Stimulated activated naive CD4-positive, alpha-beta T cell (primary cell): ENCODE measurements around the gene AGRN.
"Not testable (repeated sequence)": the region's sequence is repeated elsewhere in the genome, so short reads cannot be mapped to it uniquely, and the experiment has no call there.

ENCODE experiments used
- DNase-seq, 6 experiments: peaks; one replicate each; lab custom pipeline; 2025; lab: John Stamatoyannopoulos, UW

The AGRN gene

DNA sequence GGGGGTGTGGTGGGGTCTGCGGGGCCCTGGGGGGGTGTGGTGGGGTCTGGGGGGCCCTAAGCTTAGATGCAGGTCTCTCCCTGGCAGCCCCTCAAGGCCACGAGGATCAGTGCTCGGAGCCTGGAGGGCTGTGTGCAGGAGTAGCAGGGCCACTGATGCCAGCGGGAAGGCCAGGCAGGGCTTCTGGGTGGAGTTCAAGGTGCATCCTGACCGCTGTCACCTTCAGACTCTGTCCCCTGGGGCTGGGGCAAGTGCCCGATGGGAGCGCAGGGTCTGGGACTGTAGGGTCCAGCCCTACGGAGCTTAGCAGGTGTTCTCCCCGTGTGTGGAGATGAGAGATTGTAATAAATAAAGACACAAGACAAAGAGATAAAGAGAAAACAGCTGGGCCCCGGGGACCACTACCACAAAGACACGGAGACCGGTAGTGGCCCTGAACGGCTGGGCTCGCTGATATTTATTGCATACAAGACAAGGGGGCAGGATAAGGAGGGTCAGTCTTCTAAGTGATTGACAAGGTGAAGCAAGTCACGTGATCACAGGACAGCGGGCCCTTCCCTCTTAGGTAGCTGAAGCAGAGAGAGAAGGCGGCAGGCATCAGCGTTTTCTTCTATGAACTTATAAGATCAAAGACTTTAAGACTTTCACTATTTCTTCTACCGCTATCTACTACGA is 45.5 kb downstream of the AGRN start:
- no peak for DNase-seq

DNA sequence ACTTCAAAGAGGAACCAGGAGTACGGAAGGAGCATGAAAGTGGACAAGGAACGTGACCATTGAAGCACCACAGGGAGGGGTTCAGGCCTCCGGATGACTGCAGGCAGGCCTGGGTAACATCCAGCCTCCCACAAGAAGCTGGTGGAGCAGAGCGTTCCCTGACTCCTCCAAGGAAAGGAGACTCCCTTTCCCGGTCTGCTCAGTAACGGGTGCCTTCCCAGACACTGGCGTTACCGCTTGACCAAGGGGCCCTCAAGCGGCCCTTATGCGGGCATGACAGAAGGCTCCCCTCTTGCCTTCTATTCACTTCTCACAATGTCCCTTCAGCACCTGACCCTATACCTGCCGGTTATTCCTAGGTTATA is 46.0 kb downstream of the AGRN start:
- DNase-seq, result not testable (repeated sequence)

DNA sequence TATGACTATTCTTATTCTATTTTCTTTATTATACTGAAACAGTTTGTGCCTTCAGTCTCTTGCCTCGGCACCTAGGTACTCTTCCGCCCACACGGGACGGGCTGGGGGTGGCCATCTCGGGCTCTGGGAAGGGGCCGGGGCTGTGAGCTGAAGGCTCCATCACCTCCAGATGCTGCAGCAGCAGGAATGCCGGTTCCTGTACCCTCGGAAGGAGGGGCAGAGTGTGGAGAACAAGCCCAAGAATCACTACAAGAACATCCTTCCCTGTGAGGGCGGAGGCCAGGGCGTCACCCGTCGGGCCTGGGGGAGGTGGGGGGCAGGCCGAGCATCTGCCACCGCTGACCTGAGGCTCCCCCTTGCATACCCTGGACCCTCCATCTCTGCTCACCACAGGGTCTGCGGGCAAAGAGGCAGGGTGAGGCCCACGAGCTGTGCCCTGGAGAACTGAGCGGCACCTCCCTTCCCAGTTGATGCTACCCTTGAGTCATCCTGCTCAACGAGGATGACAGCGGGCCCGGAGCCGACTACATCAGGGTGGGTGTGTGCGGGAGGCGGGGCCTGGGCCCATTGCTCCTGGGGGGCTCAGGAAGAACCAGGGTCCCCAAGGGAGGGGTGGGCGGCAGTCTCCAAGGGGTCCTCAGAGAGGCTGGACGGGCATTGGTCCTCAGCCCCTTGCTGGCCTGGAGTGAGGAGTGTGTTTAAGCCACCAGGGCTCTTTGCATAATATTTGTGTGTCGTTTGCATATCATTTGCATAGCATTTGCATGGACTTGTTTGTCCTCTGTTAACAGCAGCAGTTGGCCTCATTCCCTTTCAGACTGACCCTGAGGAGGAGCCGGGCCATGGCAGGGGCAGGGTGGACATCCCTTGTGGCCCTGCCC is 46.7 kb downstream of the AGRN start:
- DNase-seq, result no peak

DNA sequence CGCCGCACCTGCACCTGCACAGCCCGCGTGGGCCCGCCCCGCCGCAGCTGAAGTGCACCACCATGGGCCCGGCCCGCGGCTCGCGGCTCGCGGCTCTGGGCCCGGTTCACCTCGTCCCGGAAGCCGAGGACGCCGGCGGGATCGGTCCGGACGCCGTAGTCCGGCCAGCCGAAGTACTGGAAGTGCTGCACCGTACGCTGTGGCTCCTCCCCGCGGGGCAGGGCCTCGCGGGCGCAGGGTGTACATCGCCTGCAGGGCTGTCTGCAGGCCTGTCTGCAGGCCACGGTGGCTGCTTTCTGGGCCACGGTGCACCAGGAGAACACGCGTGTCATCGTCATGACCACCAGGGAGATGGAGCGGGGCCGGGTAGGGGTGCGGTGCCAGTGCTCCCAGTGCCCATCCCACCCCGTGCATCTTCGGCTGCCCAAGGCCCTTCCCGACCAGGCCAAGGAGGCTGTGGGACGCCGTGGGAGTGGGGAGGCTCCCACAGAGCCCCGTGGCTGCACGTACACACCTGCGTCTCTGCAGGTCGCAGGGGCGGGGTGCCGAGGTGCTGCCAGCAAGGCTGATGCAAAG is 47.5 kb downstream of the AGRN start:
- no peak for DNase-seq

DNA sequence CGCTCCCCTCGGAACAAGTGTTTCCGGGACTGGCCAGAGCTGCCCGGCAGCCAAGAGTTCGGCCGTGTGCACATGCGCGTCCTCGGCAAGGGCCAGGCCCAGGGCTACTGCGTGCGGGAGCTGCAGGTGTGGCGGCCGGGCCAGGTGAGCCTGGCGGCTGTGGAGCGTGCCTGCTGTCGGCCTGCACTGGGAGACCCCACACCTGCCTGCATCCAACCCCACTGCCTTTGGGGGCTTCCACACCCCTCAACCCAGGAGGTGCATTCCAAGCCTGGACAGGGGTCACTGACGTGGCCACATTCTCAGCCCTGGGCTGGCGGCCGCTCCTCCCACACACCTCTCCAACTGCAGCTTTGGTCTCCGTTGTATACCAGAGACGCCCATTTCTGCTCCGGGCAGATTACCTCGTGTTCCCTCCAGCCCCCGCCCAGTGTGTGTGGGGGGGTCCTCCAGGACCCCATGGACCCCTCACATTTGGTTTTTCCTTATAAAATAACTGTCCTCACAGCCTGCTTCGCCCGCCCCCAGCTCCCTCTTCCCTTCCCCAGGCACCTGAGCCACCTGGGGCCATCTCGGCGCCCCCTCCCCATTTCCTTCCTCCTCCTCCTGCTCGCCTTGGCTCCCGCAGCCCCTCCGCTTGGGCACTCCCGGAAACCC is 48.1 kb downstream of the AGRN start:
- no peak for DNase-seq

DNA sequence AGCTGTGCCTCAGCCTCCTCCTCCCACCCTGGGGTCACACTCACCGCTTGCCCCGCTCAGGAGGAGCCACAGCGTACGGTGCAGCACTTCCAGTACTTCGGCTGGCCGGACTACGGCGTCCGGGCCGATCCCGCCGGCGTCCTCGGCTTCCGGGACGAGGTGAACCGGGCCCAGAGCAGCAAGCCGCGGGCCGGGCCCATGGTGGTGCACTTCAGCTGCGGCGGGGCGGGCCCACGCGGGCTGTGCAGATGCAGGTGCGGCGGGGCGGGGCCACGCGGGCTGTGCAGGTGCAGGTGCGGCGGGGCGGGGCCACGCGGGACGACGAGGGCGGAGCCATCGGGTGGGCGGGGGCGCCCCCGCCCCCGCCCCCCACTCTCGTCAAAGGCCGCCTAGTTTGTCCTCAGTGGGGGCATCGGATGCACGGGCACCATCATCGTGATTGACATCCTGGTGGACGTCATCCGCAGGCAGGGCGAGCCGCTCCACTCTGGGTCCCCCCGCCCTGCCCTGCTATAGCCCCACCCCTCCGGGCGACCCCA is 48.7 kb downstream of the AGRN start:
- peak; percentile 49 to 76 (median 73) for DNase-seq

DNA sequence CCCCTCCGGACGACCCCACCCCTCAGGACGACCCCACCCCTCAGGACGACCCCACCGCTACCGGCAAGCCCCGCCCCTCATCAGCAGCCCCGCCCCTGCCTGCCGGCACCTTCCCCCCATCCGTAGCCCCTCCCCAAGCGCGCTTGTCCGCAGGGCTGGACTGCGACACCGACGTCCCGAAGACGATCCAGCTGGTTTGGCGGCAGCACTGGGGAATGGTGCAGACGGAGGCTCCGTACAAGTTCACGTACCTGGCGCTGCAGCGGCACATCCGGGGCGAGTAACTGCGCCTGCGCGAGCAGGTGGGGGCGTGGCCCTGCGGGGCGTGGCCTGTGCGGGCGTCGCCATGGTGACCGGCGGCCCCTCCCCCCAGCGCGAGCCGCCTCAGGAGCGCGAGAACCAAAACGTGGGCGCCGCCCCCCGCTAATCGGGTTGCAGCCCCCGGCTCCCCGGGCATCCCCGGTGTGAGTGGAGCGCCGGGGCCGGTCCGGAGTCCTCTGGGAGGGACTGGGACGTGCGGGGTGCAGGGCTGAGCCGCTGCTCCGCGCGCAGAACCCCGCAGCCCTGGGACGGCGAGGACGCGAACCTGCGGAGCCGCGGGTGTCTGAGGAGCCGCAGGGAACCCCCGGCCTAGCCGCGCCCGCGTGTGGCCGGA is 49.3 kb downstream of the AGRN start:
- DNase-seq, result peak; percentile 80 to 94 (median 91)

DNA sequence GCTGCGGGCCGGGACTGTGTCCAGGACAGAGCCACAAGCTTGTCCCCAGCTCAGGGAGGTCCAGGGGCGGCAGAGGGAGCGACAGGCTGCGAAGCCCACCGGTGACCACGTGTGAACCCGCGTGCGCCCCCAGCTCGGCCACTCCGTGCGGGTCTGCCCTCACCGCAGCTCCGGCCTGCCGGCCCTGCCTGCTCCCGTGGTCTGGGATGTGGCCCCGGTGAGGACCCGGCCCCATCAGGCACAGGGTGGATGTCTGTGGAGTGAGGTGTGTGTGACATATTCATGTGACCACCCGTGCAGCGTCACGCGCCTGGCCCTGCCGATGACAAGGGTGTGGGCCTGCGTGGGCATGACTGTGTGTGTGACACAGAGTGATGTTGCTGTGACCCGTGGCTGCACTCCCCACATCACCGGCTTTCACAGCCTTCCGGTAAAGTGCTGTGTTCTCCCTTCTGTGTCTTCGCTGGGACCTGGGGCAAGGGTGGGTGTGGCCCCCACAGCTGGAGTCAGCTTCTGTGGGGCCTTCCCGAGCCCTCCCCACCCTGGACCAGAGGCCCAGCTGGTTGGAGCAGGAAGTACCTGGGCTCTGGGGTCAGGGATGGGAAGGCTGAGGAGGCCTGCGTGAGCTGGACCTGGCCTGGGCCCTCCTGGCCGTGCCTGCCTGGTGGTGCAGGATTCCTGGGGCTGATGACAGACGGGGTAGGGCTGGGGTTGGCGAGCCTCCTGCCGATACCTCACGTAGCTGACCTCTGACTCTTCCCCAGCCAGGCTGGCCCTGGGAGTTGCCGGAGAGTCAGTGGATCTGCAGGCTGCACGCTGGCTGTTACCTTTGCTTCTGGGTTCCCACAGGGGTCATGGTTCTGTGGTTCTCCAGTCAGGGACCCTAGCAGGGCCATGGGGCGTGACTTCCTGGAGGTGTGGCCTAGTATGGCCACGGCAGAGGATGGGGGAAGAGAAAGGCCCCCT is 50.1 kb downstream of the AGRN start:
- DNase-seq, result peak in 1 of 6 experiments; percentile 51

DNA sequence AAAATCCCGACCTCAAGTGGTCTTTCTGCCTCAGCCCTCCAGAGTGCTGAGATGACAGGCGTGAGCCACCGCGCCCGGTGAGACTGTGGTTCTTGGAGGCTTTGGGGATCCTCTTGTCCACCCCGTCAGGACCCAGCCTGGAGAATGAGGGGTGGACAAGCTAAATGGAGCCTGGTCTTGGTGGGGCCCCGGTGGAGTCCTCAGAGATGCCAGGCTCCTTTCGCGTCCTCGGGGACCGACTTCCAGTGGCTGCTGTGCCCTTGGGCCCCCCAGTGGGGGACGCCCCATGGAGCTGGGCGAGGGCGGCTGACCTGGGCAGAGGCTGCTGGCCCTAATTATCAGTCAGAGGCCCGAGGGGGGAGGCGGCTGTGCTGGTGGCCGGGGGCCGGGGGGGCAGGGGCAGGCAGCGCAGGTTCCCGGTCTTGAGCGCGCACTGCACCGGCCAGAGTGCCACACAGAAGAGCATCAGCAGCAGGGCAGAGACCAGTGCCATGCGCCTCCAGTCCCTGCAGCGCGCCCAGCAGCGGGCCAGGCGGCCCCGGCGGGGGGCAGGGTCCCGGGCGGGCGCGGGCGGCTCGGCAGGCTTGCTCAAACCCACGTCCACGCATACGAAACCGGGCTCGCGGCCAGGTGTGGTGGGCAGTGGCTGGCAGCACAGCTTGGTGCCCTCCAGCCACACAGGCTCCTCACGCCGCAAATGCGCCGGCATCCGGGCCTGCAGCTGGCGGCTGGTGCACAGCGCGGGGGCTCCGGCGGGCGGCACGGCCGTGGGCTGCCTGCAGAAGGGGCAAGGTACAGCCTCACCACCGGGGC is 51.8 kb downstream of the AGRN start:
- DNase-seq, result no peak

DNA sequence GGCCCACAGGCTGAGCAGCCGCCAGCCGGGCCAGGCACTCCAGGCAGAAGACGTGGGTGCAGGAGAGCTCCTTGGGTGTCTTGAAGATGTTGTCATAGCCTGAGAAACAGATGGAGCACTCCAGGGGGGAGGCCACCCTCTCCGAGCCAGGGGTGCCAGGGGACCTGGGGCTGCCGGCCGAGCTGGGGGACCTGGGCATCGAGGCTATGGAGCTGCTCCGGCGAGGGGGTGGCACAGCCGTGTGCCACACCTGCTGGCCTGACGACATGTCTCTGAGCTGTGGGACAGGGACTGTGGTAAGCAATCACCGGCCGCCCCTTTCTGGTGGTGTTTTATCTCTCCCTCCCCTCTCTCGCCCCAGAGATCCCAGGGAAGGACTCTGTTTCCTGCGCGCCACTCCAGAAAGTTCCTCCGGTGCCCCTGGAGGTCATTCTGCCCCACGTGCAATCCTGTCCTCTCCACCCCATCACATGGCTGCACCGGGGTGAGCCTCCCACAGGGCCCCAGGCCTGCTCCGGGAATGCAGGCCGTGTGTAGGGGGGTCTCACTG is 52.5 kb downstream of the AGRN start:
- DNase-seq, result no peak

DNA sequence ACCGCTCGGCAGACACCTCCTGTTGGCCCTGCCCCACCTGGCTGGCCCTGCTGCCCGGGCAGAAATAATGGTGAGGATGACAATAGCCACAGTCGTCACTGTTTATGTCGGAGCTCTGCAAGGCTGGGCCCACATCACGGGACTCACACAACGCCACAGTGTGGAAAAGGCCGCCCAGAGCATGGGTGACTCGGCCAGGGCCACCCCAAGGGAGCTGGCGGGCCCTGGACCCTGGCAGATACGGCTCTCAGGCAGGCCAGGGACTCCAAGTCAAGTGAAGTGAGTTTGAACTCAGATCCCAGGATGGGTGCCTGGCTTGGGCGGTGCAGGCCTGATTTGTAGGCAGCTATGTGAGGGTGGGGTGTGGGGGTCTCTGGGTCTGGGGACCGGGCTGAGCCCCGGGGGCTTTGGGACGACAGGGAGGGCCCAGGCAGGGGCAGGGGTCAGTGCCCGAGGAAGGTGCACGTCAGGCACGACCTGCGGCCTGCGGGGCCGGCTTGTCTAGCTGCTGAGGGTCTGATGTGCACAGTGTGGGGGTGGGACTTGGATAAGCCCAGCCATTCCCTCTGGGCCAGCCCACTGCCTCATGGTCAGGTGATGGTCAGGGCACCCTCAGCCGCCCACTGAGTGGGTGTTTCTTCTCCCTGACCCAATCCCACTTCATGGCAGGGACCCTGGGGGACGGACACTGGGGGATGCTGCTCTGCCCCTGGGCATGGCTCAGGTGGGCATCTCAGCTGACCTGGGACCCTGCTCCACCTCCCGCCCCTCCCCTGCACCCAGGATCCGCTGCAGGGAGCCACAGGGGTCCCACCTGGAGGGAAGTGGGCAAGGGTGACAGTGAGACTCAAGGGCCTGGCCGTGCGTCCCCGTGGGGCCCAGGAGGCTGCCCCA is 53.2 kb downstream of the AGRN start:
- no peak for DNase-seq

DNA sequence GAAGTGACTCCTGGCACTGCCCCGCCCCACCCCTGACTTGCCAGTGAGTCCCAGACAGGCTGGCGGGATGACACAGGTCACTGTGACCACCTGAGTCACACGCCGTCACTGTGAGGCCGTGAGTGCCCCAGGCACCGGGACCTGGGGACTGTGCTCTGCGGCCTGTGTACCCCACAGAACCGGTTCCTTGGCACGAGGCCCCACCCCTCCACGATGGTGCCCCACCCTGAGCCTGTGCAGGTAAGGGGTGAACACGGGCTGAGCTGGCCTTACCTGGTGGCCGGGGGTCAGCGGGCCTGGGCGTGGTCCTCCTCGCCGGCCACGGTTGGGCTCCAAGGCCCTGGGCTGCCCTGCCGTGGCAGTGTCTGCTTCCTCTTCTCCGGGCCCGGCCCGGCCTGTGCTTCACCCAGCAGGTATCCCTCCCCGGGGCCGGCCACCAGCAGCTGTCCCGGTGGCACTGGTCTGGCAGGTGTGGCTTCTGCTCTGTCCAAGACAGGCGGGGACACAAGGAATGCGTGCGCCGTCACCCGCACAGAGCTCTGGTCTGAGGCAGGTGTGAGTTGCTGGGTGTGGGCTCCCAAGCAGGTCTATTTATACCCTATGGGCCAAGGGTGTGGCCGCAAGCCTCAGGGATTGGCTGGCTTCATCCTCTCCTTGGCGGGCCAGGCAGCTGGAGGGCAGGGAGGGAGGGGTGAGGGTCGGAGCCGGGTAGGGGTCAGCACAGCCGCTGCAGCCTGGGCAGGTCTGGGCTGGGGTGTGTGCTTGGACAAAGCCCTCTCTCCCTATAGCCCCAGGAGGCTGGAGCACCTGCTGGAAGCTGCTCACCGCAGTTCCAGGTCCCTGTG is 54.0 kb downstream of the AGRN start, which contains the start of gene RNF223:
TSS of gene RNF223 (minus strand) at position 564 of the 845 bp plus-strand sequence. CDS start 1,740 bp downstream, outside the sequence.
- no peak for DNase-seq

DNA sequence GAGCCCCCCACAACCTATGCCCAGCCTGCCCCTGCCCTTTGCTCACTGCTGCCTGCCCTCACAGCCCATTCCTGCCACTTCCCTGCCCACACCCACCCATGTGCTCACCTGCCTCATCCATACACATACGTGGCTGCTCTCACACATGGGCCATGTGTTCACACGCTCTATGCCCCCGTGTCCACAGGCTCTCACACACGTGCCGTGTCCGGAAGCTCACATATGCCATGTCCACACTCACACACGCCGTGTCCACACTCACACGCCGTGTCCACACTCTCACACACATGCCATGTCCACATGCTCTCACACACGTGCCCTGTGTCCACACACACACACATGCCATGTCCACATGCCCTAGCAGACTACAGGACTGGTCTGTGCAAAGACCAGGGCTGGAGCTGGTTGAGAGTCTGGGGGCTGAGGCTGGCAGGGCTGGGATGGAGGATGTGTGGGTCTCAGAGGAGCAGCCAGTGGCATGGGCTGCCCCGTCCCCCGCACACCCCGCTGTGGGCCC is 54.8 kb downstream of the AGRN start:
- no peak for DNase-seq

DNA sequence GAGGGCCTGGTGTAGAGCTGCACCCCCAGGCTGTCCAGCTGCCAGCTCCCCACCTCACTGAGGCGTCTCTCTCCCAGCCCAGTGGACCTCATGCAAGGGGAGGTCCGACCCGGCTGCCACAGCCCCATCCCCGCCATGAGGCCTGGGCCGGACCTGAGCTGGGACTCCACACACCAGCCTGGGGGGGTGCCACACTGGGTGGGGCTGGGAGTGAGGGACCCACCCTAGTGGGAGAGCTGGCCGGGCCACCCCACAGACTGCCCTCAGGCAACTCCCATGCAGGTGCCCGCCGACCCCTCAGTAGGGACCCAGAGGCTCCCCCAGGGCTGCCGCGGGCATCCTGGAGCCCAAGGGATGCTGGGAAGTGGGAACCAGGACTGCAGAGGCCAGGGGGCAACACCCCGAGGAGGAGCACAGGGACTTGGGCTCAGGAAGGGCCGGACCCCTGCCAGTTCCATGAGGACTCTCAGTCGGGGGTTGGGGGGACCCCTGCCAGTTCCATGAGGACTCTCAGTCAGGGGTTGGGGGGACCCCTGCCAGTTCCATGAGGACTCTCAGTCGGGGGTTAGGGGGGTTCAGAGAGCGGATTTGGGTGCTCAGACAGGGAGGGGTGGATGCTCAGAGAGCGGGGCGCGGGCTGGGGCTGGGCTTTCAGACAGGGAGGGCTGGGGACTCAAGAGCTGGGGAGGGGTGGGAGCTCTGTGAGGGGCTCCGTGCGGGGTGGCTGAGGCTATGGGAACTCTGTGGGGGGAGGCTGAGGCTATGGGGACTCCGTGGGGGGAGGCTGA is 55.4 kb downstream of the AGRN start:
- no peak for DNase-seq

DNA sequence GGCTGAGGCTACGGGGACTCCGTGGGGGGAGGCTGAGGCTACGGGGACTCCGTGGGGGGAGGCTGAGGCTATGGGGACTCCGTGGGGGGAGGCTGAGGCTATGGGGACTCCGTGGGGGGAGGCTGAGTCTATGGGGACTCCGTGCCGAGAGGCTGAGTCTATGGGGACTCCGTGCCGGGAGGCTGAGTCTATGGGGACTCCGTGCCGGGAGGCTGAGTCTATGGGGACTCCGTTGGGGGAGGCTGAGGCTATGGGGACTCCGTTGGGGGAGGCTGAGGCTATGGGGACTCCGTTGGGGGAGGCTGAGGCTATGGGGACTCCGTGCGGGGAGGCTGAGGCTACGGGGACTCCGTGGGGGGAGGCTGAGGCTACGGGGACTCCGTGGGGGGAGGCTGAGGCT is 57.5 kb downstream of the AGRN start:
- DNase-seq, result not testable (repeated sequence)
